ENCODE data around the gene TMCO5A.

- TF ChIP-seq CTCF (IDR thresholded peaks at IDR 0.05) (no peak), POLR2AphosphoS5 (IDR thresholded peaks at IDR 0.05; ENCODE audit: low read depth, low read length) (no peak), TCF7L2 (IDR thresholded peaks at IDR 0.05; ENCODE audit: low read depth, low read length) (no peak)
Observed at GRCh38 chr15:37898362-37898761, 36.1 kb upstream of the TMCO5A start.

Data from Panc1 (cell line).